Gastrocnemius medialis (tissue), 4 donors: ENCODE results near the gene SMG5.

Source experiments
- CTCF ChIP-seq, 5 experiments: fragments of 450-650 bp in 3 of 5; fragments of 200-600 bp in 2 of 5; sonication (generic) in 2 of 5; IDR thresholded peaks in 4 of 5; conservative IDR thresholded peaks in 1 of 5; 1 replicate in 4 of 5; 2 replicates in 1 of 5; pipeline ENCODE4 v1.5.1; 2016 to 2019; ENCODE audit warnings: antibody characterized with exemption in 5 of 5, mild to moderate bottlenecking in 3 of 5, moderate library complexity in 3 of 5
- POLR2A ChIP-seq, 2 donors: fragments of 450-650 bp; IDR thresholded peaks; one replicate each; pipeline ENCODE4 v1.6.1; 2017; ENCODE audit warnings: antibody characterized with exemption in 2 of 2, mild to moderate bottlenecking in 2 of 2, moderate library complexity in 2 of 2

- TF ChIP-seq CTCF (IDR thresholded peaks at IDR 0.05 in 4 of 5, conservative IDR thresholded peaks at IDR 0.05 in 1 of 5) (no peak), POLR2A (IDR thresholded peaks at IDR 0.05) (no peak)
Observed at GRCh38 chr1:156244126-156244525, 38.5 kb downstream of the SMG5 start.
